ENCODE results near the gene ARPC5L. TPM values are rescaled to one million over a fixed set of nuclear protein-coding genes. Genes with fewer than 3 reads are reported as not detected.

Gene ARPC5L
- total RNA-seq, 1 experiment from 2014 or later = 42.4 TPM

GRCh38 chr9:124868511-124869465 lies 6.9 kb downstream of the ARPC5L start:
- DNase-seq = peak; percentile 99

DNA sequence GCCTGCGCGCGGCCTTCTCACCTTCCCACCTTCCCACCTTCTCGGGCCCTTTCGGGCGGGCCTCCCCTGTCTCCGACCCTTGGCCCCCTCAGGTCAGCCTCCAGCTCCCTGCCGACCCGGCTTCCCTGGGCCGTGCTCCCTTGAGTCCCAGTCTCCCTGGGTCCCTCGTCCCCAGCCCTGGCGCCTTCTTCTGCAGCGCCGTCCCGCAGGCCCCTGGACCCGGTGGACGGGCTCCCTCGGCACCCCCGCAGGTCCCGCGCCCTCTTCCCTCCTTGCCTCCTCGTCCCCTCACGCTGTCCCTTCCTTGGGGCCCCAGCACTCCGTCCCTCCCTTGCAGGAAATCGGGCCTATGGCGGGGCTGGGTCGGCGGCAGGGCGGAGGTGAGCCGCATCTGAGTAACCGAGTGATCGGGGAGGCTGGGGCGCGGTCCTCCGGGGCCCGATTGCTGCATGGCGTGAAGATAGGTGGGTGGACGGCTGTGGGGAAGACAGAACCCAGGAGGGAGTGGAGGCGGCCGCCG lies 7.6 kb downstream of the ARPC5L start:
- DNase-seq = peak; percentile 79
- Histone ChIP-seq H3K36me3 (replicated peaks; ENCODE audit: control insufficient read depth, insufficient read depth, low read length) (peaks cover 21% of the 10 kb centered on the region), H3K27me3 (ENCODE audit: control insufficient read depth, insufficient read depth, low read length) (no peaks in the 10 kb centered on the region), H3K4me3 (ENCODE audit: insufficient read depth, low read depth, low read length) (peak overlapping the region; percentile 96)

More at GRCh38 chr9:124868511-124869465, 6.9 kb downstream of the ARPC5L start:
- Histone ChIP-seq H3K4me3 (ENCODE audit: insufficient read depth, low read depth, low read length) (peak overlapping the region; percentile 96), H3K27me3 (ENCODE audit: control insufficient read depth, insufficient read depth, low read length) (no peaks in the 10 kb centered on the region), H3K36me3 (replicated peaks; ENCODE audit: control insufficient read depth, insufficient read depth, low read length) (peaks cover 17% of the 10 kb centered on the region)

DNA sequence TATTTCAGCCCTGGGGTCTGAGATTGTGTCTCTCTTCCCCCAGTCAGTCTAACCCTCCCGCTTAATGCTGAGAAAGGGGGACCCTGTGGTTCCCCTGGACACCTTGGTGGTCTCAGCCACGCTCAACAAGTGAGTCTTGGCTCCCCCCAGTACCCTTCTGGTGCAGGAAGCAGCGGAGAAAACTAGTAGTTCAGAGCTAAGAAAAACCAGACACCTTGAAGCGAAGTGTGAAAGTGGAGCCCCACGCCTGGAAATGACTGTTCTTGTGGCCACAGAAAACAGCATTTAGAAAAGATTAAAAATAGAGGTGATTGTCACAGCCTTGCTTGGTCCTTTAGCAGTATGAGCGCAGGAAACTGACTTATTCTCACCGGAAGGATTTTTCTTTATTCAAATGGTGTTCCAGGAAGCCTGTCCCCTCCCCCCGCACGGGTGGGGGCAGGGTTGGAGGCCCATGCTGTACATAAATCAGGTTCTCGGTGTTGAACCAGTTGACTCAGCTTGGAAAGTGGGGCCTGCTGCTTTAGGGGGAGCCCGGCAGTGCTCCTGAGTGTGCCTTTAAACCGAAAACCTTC lies 8.1 kb downstream of the ARPC5L start:
- no peak for DNase-seq
- Histone ChIP-seq H3K4me3 (ENCODE audit: insufficient read depth, low read depth, low read length) (peak overlapping the region; percentile 96), H3K36me3 (replicated peaks; ENCODE audit: control insufficient read depth, insufficient read depth, low read length) (peaks cover 25% of the 10 kb centered on the region)

DNA sequence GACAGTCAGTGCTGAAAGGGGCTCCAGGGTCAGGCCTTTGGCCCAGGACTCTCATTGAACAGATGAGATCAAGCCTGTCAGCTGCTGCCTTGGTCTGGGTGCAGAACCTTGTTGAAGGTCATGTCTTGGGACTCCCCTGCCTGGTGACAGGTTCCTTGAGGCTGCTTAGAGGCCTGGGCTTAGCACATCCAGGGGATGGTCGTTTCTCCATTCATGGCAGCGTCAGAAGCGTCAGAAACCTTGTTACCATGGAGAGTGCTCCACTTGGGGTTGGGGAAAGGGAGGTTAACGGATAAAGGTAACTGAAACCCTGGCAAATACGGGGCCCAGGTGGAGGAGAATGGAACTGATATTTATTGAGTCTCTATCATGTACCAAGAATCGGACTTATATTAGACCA lies 8.8 kb downstream of the ARPC5L start:
- no peak for DNase-seq
- H3K27me3 ChIP-seq (ENCODE audit: control insufficient read depth, insufficient read depth, low read length) = no peaks in the 10 kb centered on the region
- H3K4me3 ChIP-seq (ENCODE audit: insufficient read depth, low read depth, low read length) = peak overlapping the region; percentile 96; the same call in 1 of the 2 replicates
- peaks cover 31% of the 10 kb centered on the region for H3K36me3 ChIP-seq (replicated peaks; ENCODE audit: control insufficient read depth, insufficient read depth, low read length)

More for the DNA sequence above, 8.1 kb downstream of the ARPC5L start:
- no peaks in the 10 kb centered on the region for H3K27me3 ChIP-seq (ENCODE audit: control insufficient read depth, insufficient read depth, low read length)

- Histone ChIP-seq H3K36me3 (replicated peaks; ENCODE audit: control insufficient read depth, insufficient read depth, low read length) (peaks cover 33% of the 10 kb centered on the region), H3K27me3 (ENCODE audit: control insufficient read depth, insufficient read depth, low read length) (no peaks in the 10 kb centered on the region), H3K4me3 (ENCODE audit: insufficient read depth, low read depth, low read length) (no peak overlapping the region)
- DNase-seq = no peak
Measured at GRCh38 chr9:124871156-124871561, 9.2 kb downstream of the ARPC5L start.

- Histone ChIP-seq H3K27me3 (ENCODE audit: control insufficient read depth, insufficient read depth, low read length) (no peaks in the 10 kb centered on the region), H3K36me3 (replicated peaks; ENCODE audit: control insufficient read depth, insufficient read depth, low read length) (peaks cover 38% of the 10 kb centered on the region), H3K4me3 (ENCODE audit: insufficient read depth, low read depth, low read length) (no peak overlapping the region)
- no peak for DNase-seq
Measured at GRCh38 chr9:124873664-124874063, 11.7 kb downstream of the ARPC5L start.

DNA sequence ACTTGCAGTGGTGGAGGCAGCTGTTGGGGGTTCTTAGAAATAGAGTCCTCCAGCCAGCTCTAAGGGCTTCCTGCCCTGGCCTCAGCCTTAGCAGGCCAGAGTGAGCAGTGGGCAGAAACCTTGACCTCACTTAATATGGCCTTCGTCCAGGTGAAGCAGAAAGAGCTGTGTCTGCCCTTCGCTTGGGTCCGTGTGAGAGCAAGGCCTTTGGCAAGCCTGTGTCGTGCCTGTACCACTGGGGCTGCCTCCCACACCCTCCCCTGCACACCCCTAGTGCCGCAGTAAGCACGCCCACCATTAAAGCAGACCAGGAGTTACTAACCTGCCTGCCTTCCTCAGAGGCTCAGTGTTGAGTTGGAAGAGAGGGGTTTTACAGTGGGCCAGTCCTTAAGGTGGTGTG lies 13.6 kb downstream of the ARPC5L start:
- DNase-seq = no peak
- H3K4me3 ChIP-seq (ENCODE audit: insufficient read depth, low read depth, low read length) = no peak overlapping the region
- H3K27me3 ChIP-seq (ENCODE audit: control insufficient read depth, insufficient read depth, low read length) = no peaks in the 10 kb centered on the region
- peaks cover 38% of the 10 kb centered on the region for H3K36me3 ChIP-seq (replicated peaks; ENCODE audit: control insufficient read depth, insufficient read depth, low read length)

GRCh38 chr9:124877021-124877782 lies 15.3 kb downstream of the ARPC5L start:
- H3K36me3 ChIP-seq (replicated peaks; ENCODE audit: control insufficient read depth, insufficient read depth, low read length) = peaks cover 32% of the 10 kb centered on the region
- H3K4me3 ChIP-seq (ENCODE audit: insufficient read depth, low read depth, low read length) = no peak overlapping the region
- no peak for DNase-seq
- H3K27me3 ChIP-seq (ENCODE audit: control insufficient read depth, insufficient read depth, low read length) = no peaks in the 10 kb centered on the region

DNA sequence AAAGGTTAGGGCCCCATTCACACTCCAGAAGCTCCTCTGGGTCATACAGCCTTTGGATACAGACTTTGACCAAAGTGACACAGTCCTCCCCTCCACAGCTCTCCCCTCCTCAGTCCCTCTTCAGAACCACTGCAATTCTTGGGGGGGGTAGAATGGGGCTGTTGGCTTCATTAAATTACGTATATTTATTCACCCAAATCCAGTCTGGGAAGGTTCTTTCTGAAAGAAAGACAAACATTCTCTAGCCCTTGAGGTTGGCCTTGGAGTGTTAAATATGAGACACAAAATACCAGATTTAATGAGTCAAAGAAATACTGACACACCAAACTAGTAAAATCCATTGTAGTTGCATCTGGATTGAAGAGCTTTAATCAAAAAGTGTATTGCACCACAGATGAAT lies 16.1 kb downstream of the ARPC5L start:
- no peak for DNase-seq
- Histone ChIP-seq H3K4me3 (ENCODE audit: insufficient read depth, low read depth, low read length) (no peak overlapping the region), H3K36me3 (replicated peaks; ENCODE audit: control insufficient read depth, insufficient read depth, low read length) (peaks cover 29% of the 10 kb centered on the region), H3K27me3 (ENCODE audit: control insufficient read depth, insufficient read depth, low read length) (no peaks in the 10 kb centered on the region)

GRCh38 chr9:124878518-124878917 lies 16.6 kb downstream of the ARPC5L start:
- no peak for DNase-seq
- Histone ChIP-seq H3K27me3 (ENCODE audit: control insufficient read depth, insufficient read depth, low read length) (no peaks in the 10 kb centered on the region), H3K36me3 (replicated peaks; ENCODE audit: control insufficient read depth, insufficient read depth, low read length) (peaks cover 24% of the 10 kb centered on the region), H3K4me3 (ENCODE audit: insufficient read depth, low read depth, low read length) (no peak overlapping the region)

DNA sequence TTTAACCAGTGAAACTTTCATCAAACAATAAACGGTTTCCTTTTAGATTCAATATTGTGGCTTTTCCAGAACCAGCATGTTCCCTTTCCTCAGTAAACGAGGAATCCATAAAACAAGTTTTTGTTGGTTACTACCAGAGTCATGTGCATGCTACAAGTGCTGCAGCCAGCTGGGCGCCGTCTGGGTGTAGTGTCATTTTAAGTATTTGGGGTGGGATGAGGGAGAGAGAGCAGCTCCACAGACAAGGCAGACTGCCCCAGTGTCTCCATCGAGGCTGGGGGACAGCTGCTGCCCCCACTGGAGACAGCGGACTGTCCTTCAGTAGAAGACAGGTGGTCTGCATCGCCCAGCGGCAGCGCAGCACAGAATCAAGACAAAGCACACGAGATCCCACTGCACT lies 17.3 kb downstream of the ARPC5L start:
- no peak for DNase-seq
- Histone ChIP-seq H3K4me3 (ENCODE audit: insufficient read depth, low read depth, low read length) (no peak overlapping the region), H3K27me3 (ENCODE audit: control insufficient read depth, insufficient read depth, low read length) (no peaks in the 10 kb centered on the region), H3K36me3 (replicated peaks; ENCODE audit: control insufficient read depth, insufficient read depth, low read length) (peaks cover 19% of the 10 kb centered on the region)

DNA sequence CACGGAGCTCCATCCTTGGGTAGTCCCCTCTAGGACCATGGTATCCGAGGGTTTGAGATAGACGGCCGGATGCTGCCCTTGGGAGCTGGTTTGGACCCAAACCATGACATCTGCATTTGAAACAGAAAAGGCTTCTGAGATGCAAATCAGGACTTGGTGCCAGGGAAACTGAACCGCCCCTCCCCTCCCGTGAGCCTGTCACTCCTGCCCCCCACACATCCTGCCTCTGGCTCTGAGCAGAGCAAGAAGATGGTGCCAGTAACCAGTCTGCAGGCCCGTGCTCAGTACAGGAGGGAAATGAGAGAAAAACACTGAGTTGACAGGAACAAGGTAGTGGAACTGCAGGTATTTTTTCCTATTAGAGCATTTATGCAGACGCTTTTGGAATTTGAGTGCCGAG lies 18.6 kb downstream of the ARPC5L start:
- Histone ChIP-seq H3K4me3 (ENCODE audit: insufficient read depth, low read depth, low read length) (no peak overlapping the region), H3K27me3 (ENCODE audit: control insufficient read depth, insufficient read depth, low read length) (no peaks in the 10 kb centered on the region), H3K36me3 (replicated peaks; ENCODE audit: control insufficient read depth, insufficient read depth, low read length) (peaks cover 9% of the 10 kb centered on the region)
- peak; percentile 90 for DNase-seq

DNA sequence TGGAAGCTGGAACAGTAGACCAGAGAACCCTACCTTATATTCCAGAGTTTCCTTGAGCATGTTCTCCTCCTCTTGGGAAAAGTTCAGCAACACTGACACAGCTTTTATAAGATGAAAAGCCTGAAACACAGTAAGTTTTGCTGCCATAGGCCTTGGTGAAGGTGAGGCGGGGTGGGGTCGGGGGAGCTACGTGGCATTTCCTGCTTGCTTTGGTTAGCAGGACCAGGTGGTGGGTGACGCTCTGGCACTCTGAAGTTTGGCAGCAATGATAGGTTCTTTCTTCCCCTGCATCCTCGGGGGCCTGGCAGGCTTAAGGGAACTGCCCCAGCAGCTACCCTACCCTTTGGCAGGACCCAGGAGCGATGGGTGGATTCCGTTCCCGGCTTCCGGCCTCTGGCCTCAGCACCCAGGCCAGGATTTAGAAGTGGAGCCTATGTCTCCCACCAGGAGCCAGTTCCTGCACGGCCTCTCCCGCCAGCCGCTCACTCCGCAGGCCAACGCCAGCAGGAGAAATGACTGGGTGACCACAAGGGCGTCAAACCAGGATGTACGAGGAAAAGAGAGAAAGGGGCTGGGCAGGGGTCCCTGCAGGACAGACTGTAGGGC lies 19.3 kb downstream of the ARPC5L start:
- H3K36me3 ChIP-seq (replicated peaks; ENCODE audit: control insufficient read depth, insufficient read depth, low read length) = peaks cover 8% of the 10 kb centered on the region
- no peak for DNase-seq
- no peak overlapping the region for H3K4me3 ChIP-seq (ENCODE audit: insufficient read depth, low read depth, low read length)
- no peaks in the 10 kb centered on the region for H3K27me3 ChIP-seq (ENCODE audit: control insufficient read depth, insufficient read depth, low read length)

DNA sequence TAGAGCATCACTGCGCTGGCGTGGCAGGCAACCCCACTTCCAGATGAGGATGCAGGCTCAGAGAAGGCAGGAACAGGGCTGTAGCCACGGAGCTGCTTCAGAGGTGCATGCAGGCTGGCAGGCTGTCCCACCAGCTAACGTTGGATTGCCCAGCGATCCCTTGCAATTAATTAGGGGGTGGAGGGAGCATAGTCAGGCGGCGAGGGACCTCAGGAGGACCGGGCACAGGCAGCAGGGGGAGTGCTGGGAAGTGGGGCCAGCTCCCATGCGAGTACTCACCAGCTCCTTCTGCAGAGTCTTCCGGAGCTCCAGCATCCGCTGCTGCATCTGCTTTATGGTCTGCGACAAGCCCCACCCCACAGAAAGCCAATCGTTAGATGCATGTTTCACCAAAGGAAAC lies 20.3 kb downstream of the ARPC5L start:
- DNase-seq = peak; percentile 70
- H3K27me3 ChIP-seq (ENCODE audit: control insufficient read depth, insufficient read depth, low read length) = no peaks in the 10 kb centered on the region
- peaks cover 4% of the 10 kb centered on the region for H3K36me3 ChIP-seq (replicated peaks; ENCODE audit: control insufficient read depth, insufficient read depth, low read length)
- no peak overlapping the region for H3K4me3 ChIP-seq (ENCODE audit: insufficient read depth, low read depth, low read length)

Data from H7 (cell line).